ENCODE data around the gene FOXO6. TPM values are rescaled to one million over a fixed set of nuclear protein-coding genes. Genes with fewer than 3 reads are reported as not detected.

The FOXO6 gene
- total and polyA plus RNA-seq, 2 of the 13 experiments (the other 11 are each of a cell fraction or from before 2014, with no cell fraction given): 0.13 TPM; not detected in 1

- ChIA-PET POLR2A (no interaction called here), CTCF (ENCODE audit: low intra/inter-chr PET ratio, low total read pairs) (no interaction called here)
- Histone ChIP-seq H3K9ac (ENCODE audit: insufficient read depth, low read depth, low read length) (no peak overlapping the region), H3K79me2 (ENCODE audit: insufficient read depth, low read length) (no peaks in the 10 kb centered on the region), H3K36me3 (replicated peaks in 1 of 2; ENCODE audit: control insufficient read depth in 1 of 2, insufficient read depth in 2 of 2, low read length in 2 of 2) (no peaks in the 10 kb centered on the region), H3K27me3 (ENCODE audit: control insufficient read depth in 1 of 2, insufficient read depth in 2 of 2, low read length in 2 of 2) (peaks cover 6 to 16% of the 10 kb centered on the region in 2 experiments), H3K9me3 (ENCODE audit: low read length) (no peaks in the 10 kb centered on the region), H2AFZ (ENCODE audit: low read length) (no peak overlapping the region), H3K4me3 (replicated peaks in 1 of 3; ENCODE audit: insufficient read depth in 1 of 3, low read depth in 2 of 3, low read length in 3 of 3) (no peak overlapping the region), H3K4me1 (ENCODE audit: insufficient read depth, low read length) (peaks cover 25% of the 10 kb centered on the region), H4K20me1 (ENCODE audit: insufficient read depth, low read length) (peaks cover 3% of the 10 kb centered on the region; the same call in 1 of the 2 replicates), H3K4me2 (ENCODE audit: low read depth, low read length) (no peak overlapping the region), H3K27ac (ENCODE audit: extremely low read length, insufficient read depth, low read length) (no peak overlapping the region)
- no peak for FAIRE-seq
- DNase-seq (ENCODE audit: low spot score): no peak
- ATAC-seq: no peak
- BruUV-seq (replicated peaks): no TSS peak
- intact Hi-C loops (cut with micrococcal nuclease; ENCODE audit: unreplicated experiment) (no loop called here), in situ Hi-C loops (cut with HindIII; ENCODE audit: extremely low pct_ligation_motif_present, low pct_unique_long_range_greater_than_20kb) (no loop called here)
- WGBS (ENCODE audit: low lambda C conversion rate): no CpG with 5 or more reads among the region's 1 CpG
- TF ChIP-seq, protein P1, sequence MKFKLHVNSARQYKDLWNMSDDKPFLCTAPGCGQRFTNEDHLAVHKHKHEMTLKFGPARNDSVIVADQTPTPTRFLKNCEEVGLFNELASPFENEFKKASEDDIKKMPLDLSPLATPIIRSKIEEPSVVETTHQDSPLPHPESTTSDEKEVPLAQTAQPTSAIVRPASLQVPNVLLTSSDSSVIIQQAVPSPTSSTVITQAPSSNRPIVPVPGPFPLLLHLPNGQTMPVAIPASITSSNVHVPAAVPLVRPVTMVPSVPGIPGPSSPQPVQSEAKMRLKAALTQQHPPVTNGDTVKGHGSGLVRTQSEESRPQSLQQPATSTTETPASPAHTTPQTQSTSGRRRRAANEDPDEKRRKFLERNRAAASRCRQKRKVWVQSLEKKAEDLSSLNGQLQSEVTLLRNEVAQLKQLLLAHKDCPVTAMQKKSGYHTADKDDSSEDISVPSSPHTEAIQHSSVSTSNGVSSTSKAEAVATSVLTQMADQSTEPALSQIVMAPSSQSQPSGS (CRISPR knock-in tag; IDR thresholded peaks at IDR 0.05): no peak
- TF ChIP-seq, protein P2, sequence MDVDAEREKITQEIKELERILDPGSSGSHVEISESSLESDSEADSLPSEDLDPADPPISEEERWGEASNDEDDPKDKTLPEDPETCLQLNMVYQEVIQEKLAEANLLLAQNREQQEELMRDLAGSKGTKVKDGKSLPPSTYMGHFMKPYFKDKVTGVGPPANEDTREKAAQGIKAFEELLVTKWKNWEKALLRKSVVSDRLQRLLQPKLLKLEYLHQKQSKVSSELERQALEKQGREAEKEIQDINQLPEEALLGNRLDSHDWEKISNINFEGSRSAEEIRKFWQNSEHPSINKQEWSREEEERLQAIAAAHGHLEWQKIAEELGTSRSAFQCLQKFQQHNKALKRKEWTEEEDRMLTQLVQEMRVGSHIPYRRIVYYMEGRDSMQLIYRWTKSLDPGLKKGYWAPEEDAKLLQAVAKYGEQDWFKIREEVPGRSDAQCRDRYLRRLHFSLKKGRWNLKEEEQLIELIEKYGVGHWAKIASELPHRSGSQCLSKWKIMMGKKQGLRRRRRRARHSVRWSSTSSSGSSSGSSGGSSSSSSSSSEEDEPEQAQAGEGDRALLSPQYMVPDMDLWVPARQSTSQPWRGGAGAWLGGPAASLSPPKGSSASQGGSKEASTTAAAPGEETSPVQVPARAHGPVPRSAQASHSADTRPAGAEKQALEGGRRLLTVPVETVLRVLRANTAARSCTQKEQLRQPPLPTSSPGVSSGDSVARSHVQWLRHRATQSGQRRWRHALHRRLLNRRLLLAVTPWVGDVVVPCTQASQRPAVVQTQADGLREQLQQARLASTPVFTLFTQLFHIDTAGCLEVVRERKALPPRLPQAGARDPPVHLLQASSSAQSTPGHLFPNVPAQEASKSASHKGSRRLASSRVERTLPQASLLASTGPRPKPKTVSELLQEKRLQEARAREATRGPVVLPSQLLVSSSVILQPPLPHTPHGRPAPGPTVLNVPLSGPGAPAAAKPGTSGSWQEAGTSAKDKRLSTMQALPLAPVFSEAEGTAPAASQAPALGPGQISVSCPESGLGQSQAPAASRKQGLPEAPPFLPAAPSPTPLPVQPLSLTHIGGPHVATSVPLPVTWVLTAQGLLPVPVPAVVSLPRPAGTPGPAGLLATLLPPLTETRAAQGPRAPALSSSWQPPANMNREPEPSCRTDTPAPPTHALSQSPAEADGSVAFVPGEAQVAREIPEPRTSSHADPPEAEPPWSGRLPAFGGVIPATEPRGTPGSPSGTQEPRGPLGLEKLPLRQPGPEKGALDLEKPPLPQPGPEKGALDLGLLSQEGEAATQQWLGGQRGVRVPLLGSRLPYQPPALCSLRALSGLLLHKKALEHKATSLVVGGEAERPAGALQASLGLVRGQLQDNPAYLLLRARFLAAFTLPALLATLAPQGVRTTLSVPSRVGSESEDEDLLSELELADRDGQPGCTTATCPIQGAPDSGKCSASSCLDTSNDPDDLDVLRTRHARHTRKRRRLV (CRISPR knock-in tag; IDR thresholded peaks at IDR 0.05): no peak
- no peak for TF ChIP-seq ZNF691 (CRISPR knock-in tag; IDR thresholded peaks at IDR 0.05; ENCODE audit: borderline replicate concordance, low read depth)
- TF ChIP-seq, protein P3, sequence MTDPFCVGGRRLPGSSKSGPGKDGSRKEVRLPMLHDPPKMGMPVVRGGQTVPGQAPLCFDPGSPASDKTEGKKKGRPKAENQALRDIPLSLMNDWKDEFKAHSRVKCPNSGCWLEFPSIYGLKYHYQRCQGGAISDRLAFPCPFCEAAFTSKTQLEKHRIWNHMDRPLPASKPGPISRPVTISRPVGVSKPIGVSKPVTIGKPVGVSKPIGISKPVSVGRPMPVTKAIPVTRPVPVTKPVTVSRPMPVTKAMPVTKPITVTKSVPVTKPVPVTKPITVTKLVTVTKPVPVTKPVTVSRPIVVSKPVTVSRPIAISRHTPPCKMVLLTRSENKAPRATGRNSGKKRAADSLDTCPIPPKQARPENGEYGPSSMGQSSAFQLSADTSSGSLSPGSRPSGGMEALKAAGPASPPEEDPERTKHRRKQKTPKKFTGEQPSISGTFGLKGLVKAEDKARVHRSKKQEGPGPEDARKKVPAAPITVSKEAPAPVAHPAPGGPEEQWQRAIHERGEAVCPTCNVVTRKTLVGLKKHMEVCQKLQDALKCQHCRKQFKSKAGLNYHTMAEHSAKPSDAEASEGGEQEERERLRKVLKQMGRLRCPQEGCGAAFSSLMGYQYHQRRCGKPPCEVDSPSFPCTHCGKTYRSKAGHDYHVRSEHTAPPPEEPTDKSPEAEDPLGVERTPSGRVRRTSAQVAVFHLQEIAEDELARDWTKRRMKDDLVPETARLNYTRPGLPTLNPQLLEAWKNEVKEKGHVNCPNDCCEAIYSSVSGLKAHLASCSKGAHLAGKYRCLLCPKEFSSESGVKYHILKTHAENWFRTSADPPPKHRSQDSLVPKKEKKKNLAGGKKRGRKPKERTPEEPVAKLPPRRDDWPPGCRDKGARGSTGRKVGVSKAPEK (CRISPR knock-in tag; IDR thresholded peaks at IDR 0.05; ENCODE audit: borderline replicate concordance): no peak
- TF ChIP-seq SUZ12 (IDR thresholded peaks at IDR 0.05; ENCODE audit: low read depth, low read length): no peak
- no peak for TF ChIP-seq NFAT5 (CRISPR knock-in tag; IDR thresholded peaks at IDR 0.05)
- TF ChIP-seq FOSL2 (CRISPR knock-in tag; IDR thresholded peaks at IDR 0.05): no peak
- no peak for TF ChIP-seq ZNF432 (CRISPR knock-in tag; IDR thresholded peaks at IDR 0.05; ENCODE audit: borderline replicate concordance)
Measured at GRCh38 chr1:41368366-41368765, 7.1 kb downstream of the FOXO6 start.

Measured in HepG2 (cell line).